GM19438 (cell line): Measurements from ENCODE around the gene NEO1.

Source experiments
- ATAC-seq: cut with Tn5 transposase; IDR thresholded peaks from one replicate; pipeline ENCODE4 v1.9.1; 2021; ENCODE audit warnings: low read depth; ENCODE audit not compliant: unreplicated experiment

The NEO1 gene

DNA sequence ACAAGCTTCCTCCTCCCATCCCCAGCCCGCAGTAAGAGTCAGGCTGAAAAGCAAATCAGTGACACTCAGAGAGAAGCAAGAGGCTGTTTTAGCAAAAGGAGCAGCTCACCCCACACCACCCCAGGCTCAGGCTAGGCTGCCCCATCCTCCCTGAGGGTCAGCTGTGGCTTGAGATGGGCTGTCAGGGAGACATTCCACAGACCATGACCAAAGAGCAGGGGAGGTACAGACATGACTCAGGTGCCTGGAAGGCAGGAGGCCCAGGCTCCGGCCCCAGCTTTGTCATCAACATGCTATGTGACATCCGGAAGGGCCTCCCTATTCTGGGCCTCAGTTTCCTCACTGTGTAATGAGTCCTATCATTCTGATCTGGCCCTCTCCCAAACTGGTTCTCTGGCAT, 291.8 kb downstream of the NEO1 start:
- ATAC-seq, result no peak

DNA sequence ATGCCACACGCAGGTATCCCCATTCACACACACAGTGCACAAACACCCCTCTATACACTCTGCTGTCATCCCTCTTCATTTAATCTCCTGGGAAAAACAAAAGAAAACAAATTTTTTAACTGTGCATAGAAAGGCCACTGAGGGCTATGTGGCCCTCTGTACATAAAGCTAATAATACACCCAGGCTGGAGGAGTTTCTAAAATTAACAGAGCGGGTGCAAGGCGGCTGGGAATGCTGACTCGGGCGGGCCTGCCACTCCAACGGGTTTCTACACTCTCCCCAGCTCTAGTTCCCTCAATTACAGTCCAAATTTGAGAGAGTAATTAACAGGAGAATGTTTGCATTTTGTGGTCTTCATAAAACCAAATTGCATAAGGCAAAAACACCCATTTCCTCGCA, 293.4 kb downstream of the NEO1 start:
- no peak for ATAC-seq

DNA sequence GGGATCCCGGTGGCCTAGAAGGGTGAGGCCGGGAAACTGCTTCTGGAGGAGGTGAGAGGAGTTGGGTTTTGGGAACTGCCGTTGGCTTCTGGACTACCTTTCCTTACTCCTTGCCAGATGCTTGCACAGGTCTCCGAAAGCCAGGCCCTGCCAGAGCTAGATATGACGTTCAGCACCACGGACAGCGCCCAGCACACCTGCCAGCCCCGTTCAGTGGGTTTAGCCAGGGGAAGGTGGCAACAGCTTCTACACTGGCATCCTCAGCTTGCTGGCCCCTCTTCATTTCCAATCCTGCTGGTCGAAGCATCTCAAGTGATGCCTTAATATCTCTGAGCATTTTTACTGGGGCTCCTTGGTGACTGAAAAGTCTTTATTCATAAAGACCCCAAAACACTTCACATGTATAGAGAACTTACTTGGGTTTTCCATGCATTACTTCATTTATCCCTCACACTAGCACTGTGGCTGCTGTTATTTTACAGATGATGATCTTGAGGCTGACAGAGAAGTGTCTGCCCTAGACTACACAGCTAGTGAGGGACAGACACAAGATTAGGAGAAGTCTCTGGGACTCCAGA, 294.6 kb downstream of the NEO1 start:
- no peak for ATAC-seq

DNA sequence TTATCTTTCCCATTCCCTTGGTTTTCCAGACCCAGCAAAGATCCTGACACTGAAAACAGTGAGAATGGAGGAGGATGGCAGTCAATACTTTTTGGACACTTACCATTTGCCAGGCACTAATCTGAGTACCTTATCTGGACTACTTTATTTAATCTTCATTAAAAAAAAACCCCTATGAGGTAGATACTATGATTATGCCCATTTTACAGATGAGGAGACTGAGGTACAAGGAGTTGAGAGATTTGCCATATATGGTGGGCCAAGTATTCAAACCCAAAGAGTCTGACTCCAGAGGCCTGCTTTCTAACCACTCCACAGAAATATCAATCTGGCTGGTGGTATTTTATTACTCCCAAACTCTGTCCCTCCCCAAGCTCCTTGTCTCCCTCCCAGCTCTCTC, 296.9 kb downstream of the NEO1 start:
- ATAC-seq, result no peak

DNA sequence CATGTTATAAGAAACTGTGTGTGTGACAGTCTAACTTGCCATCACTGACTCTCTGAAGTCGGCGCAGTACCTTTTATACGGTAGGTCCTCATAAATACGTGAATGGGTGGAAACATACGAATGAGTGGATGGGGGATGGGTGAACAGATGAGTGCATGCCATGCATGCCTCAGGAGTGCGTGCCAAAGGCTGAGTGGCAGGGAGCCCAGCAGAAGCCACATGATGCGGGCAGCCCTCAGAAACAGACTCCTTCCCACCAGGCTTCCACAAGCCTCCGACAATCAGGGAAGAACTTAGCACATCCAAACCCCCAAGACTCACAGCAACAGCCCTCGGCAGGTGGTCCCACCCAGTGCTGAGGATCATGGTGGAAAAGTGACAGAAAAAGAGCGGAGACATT, 299.8 kb downstream of the NEO1 start:
- no peak for ATAC-seq

DNA sequence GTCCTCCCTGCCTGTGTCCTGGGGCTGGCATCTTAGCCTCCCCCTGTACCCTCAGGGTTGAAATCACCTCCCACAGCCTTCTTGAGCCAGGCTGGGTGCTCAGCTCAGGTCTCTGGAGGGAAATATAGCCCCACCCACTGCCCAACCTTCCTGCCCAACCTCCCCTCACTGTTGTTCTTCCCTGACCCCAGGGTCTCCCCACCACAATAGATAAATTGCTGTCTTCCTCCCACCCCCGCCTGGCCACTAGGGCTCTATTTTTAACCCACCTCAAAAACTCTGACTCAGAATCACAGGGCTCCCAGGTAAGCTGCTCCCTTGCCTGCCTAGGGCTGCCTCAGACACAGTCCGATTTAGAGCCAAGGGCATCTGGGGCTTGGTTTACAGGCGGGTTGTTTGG, 301.5 kb downstream of the NEO1 start:
- ATAC-seq, result no peak

DNA sequence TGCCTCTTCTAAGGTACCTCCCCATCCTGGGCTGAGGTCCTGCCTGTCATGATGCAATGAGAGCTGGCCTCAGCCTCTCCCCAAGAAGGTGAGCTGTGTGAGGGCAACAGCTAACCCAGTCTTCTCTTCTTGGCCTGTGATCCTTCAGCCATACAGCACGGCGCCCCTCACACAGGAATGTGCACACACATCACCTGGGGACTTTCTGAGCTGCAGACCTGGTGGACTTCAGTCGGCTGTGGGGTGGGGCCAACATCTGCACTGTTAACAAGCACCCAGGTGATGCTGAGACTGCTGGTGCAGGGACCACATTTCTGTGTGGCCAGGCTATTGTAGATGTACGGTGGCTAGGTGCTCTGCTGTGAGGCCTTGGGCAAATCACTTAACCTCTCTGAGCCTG, 302.0 kb downstream of the NEO1 start:
- no peak for ATAC-seq
